Endothelial cell of umbilical vein (primary cell): ENCODE results near the gene PRDM10. TPM values are rescaled to one million over a fixed set of nuclear protein-coding genes. Genes with fewer than 3 reads are reported as not detected.
"Not testable (repeated sequence)": the region's sequence is repeated elsewhere in the genome, so short reads cannot be mapped to it uniquely, and the experiment has no call there.

Experiments used
- BruUV-seq: library from RNA; stranded (reverse); fragments of 400-500 nt; replicated peaks from 2 replicates; lab custom pipeline; 2021; lab: Mats Ljungman, UMichigan
- CTCF ChIA-PET: fragments of 300-600, 350-600 bp; sonication (Branson Sonifier 250); formaldehyde crosslinking; loops from one replicate; lab custom pipeline; 2021; ENCODE audit warnings: antibody characterized with exemption, inconsistent platforms; lab: Charles Lee
- POLR2A ChIA-PET: fragments of 300-600, 350-600 bp; sonication (Branson Sonifier 250); formaldehyde crosslinking; loops from one replicate; lab custom pipeline; 2021; ENCODE audit warnings: antibody characterized with exemption, inconsistent platforms; lab: Charles Lee
- DNase-seq: peaks from one replicate; pipeline ENCODE4 v3.0.0-alpha.2; 2011; ENCODE audit warnings: low read depth, low spot score
- FAIRE-seq: peaks from 2 replicates; lab custom pipeline; 2011; peaks lifted over from hg19 to GRCh38; lab: Jason Lieb, UNC
- H2AFZ ChIP-seq: 2 replicates; pipeline ENCODE4 v1.6.0; 2012; ENCODE audit warnings: low read depth, low read length, control low read depth, inconsistent platforms
- H3K27ac ChIP-seq: 2 replicates; pipeline ENCODE4 v1.5.1; 2011; ENCODE audit warnings: low read depth, mild to moderate bottlenecking, control low read depth, low read length, moderate library complexity; ENCODE audit not compliant: insufficient read depth
- H3K27me3 ChIP-seq, 2 experiments: 2 replicates each; pipeline versions ENCODE4 v1.6.0 to v1.6.1; 2011; ENCODE audit warnings: low read length in 2 of 2, mixed read lengths in 1 of 2; ENCODE audit not compliant: control insufficient read depth in 2 of 2, insufficient read depth in 2 of 2
- H3K36me3 ChIP-seq, 2 experiments: 2 replicates in 1 of 2; 3 replicates in 1 of 2; pipeline ENCODE4 v1.5.1; 2011; ENCODE audit warnings: low read length in 2 of 2, mild to moderate bottlenecking in 1 of 2, moderate library complexity in 1 of 2; ENCODE audit not compliant: control insufficient read depth in 2 of 2, insufficient read depth in 2 of 2; ENCODE audit errors: extremely low read depth in 1 of 2
- H3K4me1 ChIP-seq: 3 replicates; pipeline ENCODE4 v1.5.1; 2011; ENCODE audit warnings: mild to moderate bottlenecking, low read length; ENCODE audit not compliant: control insufficient read depth, insufficient read depth; ENCODE audit errors: extremely low read depth
- H3K4me2 ChIP-seq: 2 replicates; pipeline ENCODE4 v1.6.1; 2011; ENCODE audit warnings: low read length, control low read depth, mixed read lengths; ENCODE audit not compliant: insufficient read depth
- H3K4me3 ChIP-seq, 3 experiments: fragments of 200-600 bp in 1 of 3; sonication (generic), shearing (Covaris generic) in 1 of 3; replicated peaks in 1 of 3; 2 replicates each; pipeline ENCODE4 v1.5.1; 2011 to 2016; ENCODE audit warnings: control low read depth in 3 of 3, low read length in 3 of 3, mild to moderate bottlenecking in 2 of 3, inconsistent platforms in 1 of 3, low read depth in 1 of 3, moderate library complexity in 1 of 3; ENCODE audit not compliant: insufficient read depth in 1 of 3
- H3K79me2 ChIP-seq: 2 replicates; pipeline ENCODE4 v1.6.0; 2012; ENCODE audit warnings: low read length, inconsistent platforms; ENCODE audit not compliant: control insufficient read depth, insufficient read depth
- H3K9ac ChIP-seq: replicated peaks from 2 replicates; pipeline ENCODE3; 2011; ENCODE audit warnings: low read length, control low read depth; ENCODE audit not compliant: insufficient read depth; ENCODE audit errors: extremely low read depth
- H3K9me1 ChIP-seq: replicated peaks from 3 replicates; pipeline ENCODE4 v1.6.0; 2011; ENCODE audit warnings: mild to moderate bottlenecking, low read length; ENCODE audit not compliant: control insufficient read depth, insufficient read depth; ENCODE audit errors: extremely low read depth
- H3K9me3 ChIP-seq: replicated peaks from 2 replicates; pipeline ENCODE4 v1.5.1; 2012; ENCODE audit warnings: low read length, inconsistent platforms; ENCODE audit not compliant: control insufficient read depth, insufficient read depth
- H4K20me1 ChIP-seq: replicated peaks from 2 replicates; pipeline ENCODE3; 2011; ENCODE audit warnings: mild to moderate bottlenecking, low read length; ENCODE audit not compliant: control insufficient read depth, insufficient read depth; ENCODE audit errors: extremely low read depth
- EZH2 ChIP-seq: IDR thresholded peaks from 2 replicates; pipeline ENCODE4 v1.6.1; 2012; ENCODE audit warnings: borderline replicate concordance, low read depth, mild to moderate bottlenecking, moderate library complexity, low read length, inconsistent platforms; ENCODE audit not compliant: severe bottlenecking
- FOS ChIP-seq: IDR thresholded peaks from 2 replicates; pipeline ENCODE4 v1.6.1; 2011; ENCODE audit warnings: mild to moderate bottlenecking, low read length, moderate library complexity, borderline replicate concordance; ENCODE audit not compliant: insufficient read depth
- GATA2 ChIP-seq: IDR thresholded peaks from 2 replicates; pipeline ENCODE4 v1.7.0; 2011; ENCODE audit warnings: low read depth, mild to moderate bottlenecking, moderate library complexity, mixed read lengths, low read length; ENCODE audit not compliant: insufficient read length, insufficient read depth
- JUN ChIP-seq: IDR thresholded peaks from 2 replicates; pipeline ENCODE4 v1.6.1; 2011; ENCODE audit warnings: borderline replicate concordance, low read depth; ENCODE audit not compliant: insufficient read length, insufficient read depth
- MYC ChIP-seq: IDR thresholded peaks from one replicate; pipeline ENCODE4 v1.6.1; 2011; ENCODE audit warnings: mild to moderate bottlenecking, low read depth, low read length
- POLR2A ChIP-seq: IDR thresholded peaks from 2 replicates; pipeline ENCODE4 v1.6.1; 2012; ENCODE audit warnings: low read depth, mild to moderate bottlenecking, control low read depth, low read length
- POLR2AphosphoS5 ChIP-seq: IDR thresholded peaks from 2 replicates; pipeline ENCODE4 v1.6.1; 2012; ENCODE audit warnings: low read depth, mild to moderate bottlenecking, control low read depth, low read length, moderate library complexity; ENCODE audit not compliant: insufficient read depth
- dilution Hi-C: fragments of 300-500 bp; cut with MboI; formaldehyde crosslinking; loops from one replicate; pipeline ENCODE4 v1.15.0; 2019; ENCODE audit warnings: low sequenced_read_pairs; ENCODE audit not compliant: extremely low pct_ligation_motif_present
- intact Hi-C: fragments of 100-400 bp; cut with micrococcal nuclease; formaldehyde crosslinking; loops from one replicate; pipeline ENCODE4 v1.10.0; 2022
- polyA plus RNA-seq, 4 experiments: library from polyadenylated mRNA; depleted of rRNA in 3 of 4; stranded (reverse) in 3 of 4; unstranded in 1 of 4; fragments of >200 nt; gene quantifications; 2 replicates each; pipeline versions ENCODE4 v1.2.1 to v1.2.3, GENCODE V29; 2011 to 2012; ENCODE audit warnings: missing spikeins in 1 of 4
- total RNA-seq: library from RNA; stranded (reverse); gene quantifications from 2 replicates; pipeline ENCODE4 v1.2.3, GENCODE V29; 2021
- TF ChIP-seq, protein P1 (sequence below): IDR thresholded peaks from 2 replicates; pipeline ENCODE4 v1.6.1; 2011; ENCODE audit not compliant: insufficient read depth, insufficient read length
- TF ChIP-seq, protein P2 (sequence below), 2 donors: IDR thresholded peaks; 1 replicate in 1 of 2; 2 replicates in 1 of 2; pipeline ENCODE4 v1.5.1; 2011; ENCODE audit warnings: low read length in 2 of 2, mild to moderate bottlenecking in 2 of 2, moderate library complexity in 2 of 2, control low read depth in 1 of 2, inconsistent platforms in 1 of 2, low read depth in 1 of 2; ENCODE audit not compliant: insufficient read depth in 1 of 2; ENCODE audit errors: extremely low read depth in 1 of 2

PRDM10 gene
- total and polyA plus RNA-seq, 2 donors (not counting 3 experiments of a cell fraction or from before 2014, with no cell fraction given) = 9.6 to 13.0 TPM

DNA sequence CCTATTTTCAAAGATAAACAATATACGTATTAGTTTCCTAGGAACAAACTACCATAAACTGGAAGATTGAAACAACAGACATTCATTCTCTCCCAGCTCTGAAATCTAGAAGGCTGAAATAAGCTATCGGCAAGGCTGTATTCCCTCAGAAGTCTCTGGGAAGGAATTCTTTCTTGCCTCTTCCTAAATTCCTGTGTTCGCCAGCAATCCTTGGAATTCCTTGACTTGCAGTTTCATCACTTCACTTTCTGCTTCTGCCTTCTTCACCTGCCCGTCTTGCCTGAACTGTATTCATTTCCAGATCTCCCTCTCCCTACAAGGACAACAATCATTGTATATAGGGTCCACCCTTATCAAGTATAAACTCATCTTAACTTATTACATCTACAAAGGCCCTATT is 17.7 kb upstream of the PRDM10 start:
- Histone ChIP-seq H3K4me2 (no peak overlapping the region), H3K9ac (no peak overlapping the region), H3K9me1 (no peaks in the 10 kb centered on the region), H3K27ac (no peak overlapping the region), H3K79me2 (no peaks in the 10 kb centered on the region), H2AFZ (no peak overlapping the region), H3K9me3 (no peaks in the 10 kb centered on the region), H3K36me3 (no peaks in the 10 kb centered on the region), H4K20me1 (no peaks in the 10 kb centered on the region), H3K4me1 (peaks cover 18% of the 10 kb centered on the region), H3K4me3 (no peak overlapping the region), H3K27me3 (no peaks in the 10 kb centered on the region)
- TF ChIP-seq GATA2 (no peak), POLR2A (no peak), FOS (no peak), EZH2 (no peak), MYC (no peak), POLR2AphosphoS5 (no peak), JUN (no peak)
- TF ChIP-seq, protein P1, sequence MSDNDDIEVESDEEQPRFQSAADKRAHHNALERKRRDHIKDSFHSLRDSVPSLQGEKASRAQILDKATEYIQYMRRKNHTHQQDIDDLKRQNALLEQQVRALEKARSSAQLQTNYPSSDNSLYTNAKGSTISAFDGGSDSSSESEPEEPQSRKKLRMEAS = no peak
- TF ChIP-seq, protein P2, sequence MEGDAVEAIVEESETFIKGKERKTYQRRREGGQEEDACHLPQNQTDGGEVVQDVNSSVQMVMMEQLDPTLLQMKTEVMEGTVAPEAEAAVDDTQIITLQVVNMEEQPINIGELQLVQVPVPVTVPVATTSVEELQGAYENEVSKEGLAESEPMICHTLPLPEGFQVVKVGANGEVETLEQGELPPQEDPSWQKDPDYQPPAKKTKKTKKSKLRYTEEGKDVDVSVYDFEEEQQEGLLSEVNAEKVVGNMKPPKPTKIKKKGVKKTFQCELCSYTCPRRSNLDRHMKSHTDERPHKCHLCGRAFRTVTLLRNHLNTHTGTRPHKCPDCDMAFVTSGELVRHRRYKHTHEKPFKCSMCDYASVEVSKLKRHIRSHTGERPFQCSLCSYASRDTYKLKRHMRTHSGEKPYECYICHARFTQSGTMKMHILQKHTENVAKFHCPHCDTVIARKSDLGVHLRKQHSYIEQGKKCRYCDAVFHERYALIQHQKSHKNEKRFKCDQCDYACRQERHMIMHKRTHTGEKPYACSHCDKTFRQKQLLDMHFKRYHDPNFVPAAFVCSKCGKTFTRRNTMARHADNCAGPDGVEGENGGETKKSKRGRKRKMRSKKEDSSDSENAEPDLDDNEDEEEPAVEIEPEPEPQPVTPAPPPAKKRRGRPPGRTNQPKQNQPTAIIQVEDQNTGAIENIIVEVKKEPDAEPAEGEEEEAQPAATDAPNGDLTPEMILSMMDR (IDR thresholded peaks at IDR 0.05; ENCODE audit: extremely low read depth in 1 of 2, insufficient read depth in 1 of 2, low read depth in 1 of 2, low read length in 2 of 2) = no peak
- FAIRE-seq (no peak), DNase-seq (no peak)
- ChIA-PET CTCF (no interaction called here), POLR2A (no interaction called here)
- intact Hi-C loops = no loop called here
- dilution Hi-C loops = no loop called here
- BruUV-seq = no TSS peak

DNA sequence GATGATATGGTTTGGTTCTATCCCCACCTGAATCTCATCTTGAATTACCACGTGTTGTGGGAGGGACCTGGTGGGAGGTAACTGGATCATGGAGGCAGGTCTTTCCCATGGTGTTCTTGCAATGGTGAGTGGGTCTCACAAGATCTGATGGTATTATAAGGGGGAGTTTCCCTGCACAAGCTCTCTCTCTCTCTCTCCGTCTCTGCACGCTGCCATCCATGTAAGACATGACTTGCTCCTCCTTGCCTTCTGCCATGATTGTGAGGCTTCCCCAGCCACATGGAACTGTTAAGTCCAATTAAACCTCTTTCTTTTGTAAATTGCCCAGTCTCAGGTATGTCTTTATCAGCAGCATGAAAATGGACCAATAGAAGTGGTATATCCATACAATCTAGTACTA is 13.2 kb upstream of the PRDM10 start:
- H3K9me3 ChIP-seq, FAIRE-seq, H3K9me1 ChIP-seq, H2AFZ ChIP-seq, DNase-seq, POLR2A ChIA-PET, H3K4me1 ChIP-seq, dilution Hi-C loops, H3K36me3 ChIP-seq, H3K4me3 ChIP-seq, H3K27ac ChIP-seq, H4K20me1 ChIP-seq, H3K79me2 ChIP-seq, intact Hi-C loops, H3K4me2 ChIP-seq, H3K9ac ChIP-seq, H3K27me3 ChIP-seq, BruUV-seq: not testable (repeated sequence)
- CTCF ChIA-PET = interaction anchor here (2.2 kb wide), 1 partner anchor 12 kb away, joined by 8 read pairs; the partner anchor contains the start of gene PRDM10
